A549 (cell line): ENCODE data around the gene PLEKHN1.

Source experiments
- CHD2 ChIP-seq: fragments of 150-350 bp; IDR thresholded peaks from 2 replicates; pipeline ENCODE4 v1.6.1; 2014; ENCODE audit warnings: low read length; ENCODE audit not compliant: partially characterized antibody
- EP300 ChIP-seq, 2 experiments: fragments of >200 bp; sonication (Bioruptor Twin); formaldehyde crosslinking; IDR thresholded peaks; 2 replicates in 1 of 2; 3 replicates in 1 of 2; pipeline ENCODE4 v1.6.1; 2016 to 2017
- FOXS1 ChIP-seq: fragments of 250-450 bp; sonication (Bioruptor Pico); IDR thresholded peaks from 2 replicates; pipeline ENCODE4 v1.5.0; 2020; ENCODE audit warnings: mild to moderate bottlenecking, moderate library complexity
- JUN ChIP-seq, 2 experiments: fragments of >200 bp; sonication (Bioruptor Twin); formaldehyde crosslinking; IDR thresholded peaks; 2 replicates in 1 of 2; 3 replicates in 1 of 2; pipeline ENCODE4 v1.6.1; 2016 to 2017
- NR3C1 ChIP-seq: fragments of >200 bp; sonication (Bioruptor Twin); formaldehyde crosslinking; IDR thresholded peaks from 3 replicates; pipeline ENCODE4 v1.6.1; 2017
- POLR2A ChIP-seq: IDR thresholded peaks from 2 replicates; pipeline ENCODE4 v1.6.1; 2012; ENCODE audit warnings: mild to moderate bottlenecking, low read length
- RAD21 ChIP-seq, 2 experiments: fragments of >200 bp in 1 of 2; sonication (Bioruptor Twin) in 1 of 2; formaldehyde crosslinking in 1 of 2; IDR thresholded peaks in 1 of 2; conservative IDR thresholded peaks in 1 of 2; 2 replicates in 1 of 2; 3 replicates in 1 of 2; pipeline ENCODE4 v1.6.1; 2012 to 2018; ENCODE audit warnings: inconsistent platforms in 1 of 2
- REST ChIP-seq: fragments of 200-600 bp; sonication (generic); IDR thresholded peaks from 2 replicates; pipeline ENCODE4 v1.6.1; 2016; ENCODE audit warnings: antibody characterized with exemption, mild to moderate bottlenecking, moderate library complexity
- TF ChIP-seq, protein P1 (sequence below): fragments of >200 bp; sonication (Bioruptor Twin); formaldehyde crosslinking; IDR thresholded peaks from 3 replicates; pipeline ENCODE4 v1.5.1; 2016
- TF ChIP-seq, protein P2 (sequence below): IDR thresholded peaks from 2 replicates; pipeline ENCODE4 v1.6.1; 2012

GRCh38 chr1:917466-918091, 48.7 kb upstream of the PLEKHN1 start:
- TF ChIP-seq, protein P1, sequence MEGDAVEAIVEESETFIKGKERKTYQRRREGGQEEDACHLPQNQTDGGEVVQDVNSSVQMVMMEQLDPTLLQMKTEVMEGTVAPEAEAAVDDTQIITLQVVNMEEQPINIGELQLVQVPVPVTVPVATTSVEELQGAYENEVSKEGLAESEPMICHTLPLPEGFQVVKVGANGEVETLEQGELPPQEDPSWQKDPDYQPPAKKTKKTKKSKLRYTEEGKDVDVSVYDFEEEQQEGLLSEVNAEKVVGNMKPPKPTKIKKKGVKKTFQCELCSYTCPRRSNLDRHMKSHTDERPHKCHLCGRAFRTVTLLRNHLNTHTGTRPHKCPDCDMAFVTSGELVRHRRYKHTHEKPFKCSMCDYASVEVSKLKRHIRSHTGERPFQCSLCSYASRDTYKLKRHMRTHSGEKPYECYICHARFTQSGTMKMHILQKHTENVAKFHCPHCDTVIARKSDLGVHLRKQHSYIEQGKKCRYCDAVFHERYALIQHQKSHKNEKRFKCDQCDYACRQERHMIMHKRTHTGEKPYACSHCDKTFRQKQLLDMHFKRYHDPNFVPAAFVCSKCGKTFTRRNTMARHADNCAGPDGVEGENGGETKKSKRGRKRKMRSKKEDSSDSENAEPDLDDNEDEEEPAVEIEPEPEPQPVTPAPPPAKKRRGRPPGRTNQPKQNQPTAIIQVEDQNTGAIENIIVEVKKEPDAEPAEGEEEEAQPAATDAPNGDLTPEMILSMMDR, result no peak
- TF ChIP-seq REST (no peak), RAD21 (conservative IDR thresholded peaks at IDR 0.05 in 1 of 2, IDR thresholded peaks at IDR 0.05 in 1 of 2) (no peak), POLR2A (peak; percentile 21; the same call in 1 of the 2 replicates), FOXS1 (CRISPR knock-in tag) (no peak), JUN (IDR thresholded peaks at IDR 0.05) (peak; percentile 7 to 17; a peak in 2 of 5 replicates), EP300 (IDR thresholded peaks at IDR 0.05) (no peak), NR3C1 (no peak), CHD2 (no peak)
- TF ChIP-seq, protein P2, sequence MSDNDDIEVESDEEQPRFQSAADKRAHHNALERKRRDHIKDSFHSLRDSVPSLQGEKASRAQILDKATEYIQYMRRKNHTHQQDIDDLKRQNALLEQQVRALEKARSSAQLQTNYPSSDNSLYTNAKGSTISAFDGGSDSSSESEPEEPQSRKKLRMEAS, result no peak
